HG02970 (cell line): Measurements from ENCODE around the gene KBTBD2.
"Not testable (repeated sequence)": the region's sequence is repeated elsewhere in the genome, so short reads cannot be mapped to it uniquely, and the experiment has no call there.

Source experiments
- ATAC-seq: cut with Tn5 transposase; IDR thresholded peaks from one replicate; pipeline ENCODE4 v1.9.1; 2021; ENCODE audit warnings: mild to moderate bottlenecking, moderate library complexity, moderate number of reproducible peaks; ENCODE audit not compliant: unreplicated experiment, low FRiP score

Gene KBTBD2

DNA sequence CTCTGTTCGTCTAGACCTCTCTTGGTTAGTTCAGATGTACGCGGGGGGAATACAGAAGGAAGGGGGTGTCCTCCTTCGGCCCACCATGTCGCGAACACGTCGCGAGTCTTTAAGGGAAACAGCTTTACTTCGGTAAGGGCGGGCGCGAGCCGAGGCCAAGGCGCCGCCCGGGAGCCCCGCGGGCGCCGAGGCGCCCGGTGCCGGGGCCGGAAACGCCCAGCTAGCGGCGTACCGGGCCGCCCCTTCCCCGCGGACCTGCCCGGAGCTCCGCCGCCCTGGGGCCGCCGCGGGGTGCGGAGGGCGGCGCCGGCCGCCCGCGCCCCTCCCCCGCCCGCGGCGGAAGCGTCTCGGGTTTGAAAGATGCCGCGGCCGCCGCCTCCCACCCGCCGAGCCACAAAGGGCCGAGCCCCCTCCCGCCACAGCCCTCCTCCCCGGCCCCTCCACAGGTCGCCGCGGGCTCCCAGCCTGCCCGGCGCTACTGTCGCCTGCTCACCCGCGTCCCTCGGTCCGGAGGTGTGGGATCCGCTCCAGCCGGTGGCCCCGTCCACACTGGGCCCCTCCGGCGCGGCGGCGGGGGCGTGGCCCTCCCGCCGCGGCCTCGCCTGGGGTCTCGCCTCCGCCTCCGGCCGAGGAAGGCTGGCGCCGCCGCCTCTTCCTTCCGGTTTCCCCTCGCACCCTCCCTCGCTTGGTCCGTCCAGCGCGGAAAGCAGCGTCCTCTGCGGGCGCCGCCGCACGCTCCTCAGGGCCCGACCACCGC, at the start of gene KBTBD2:
Gene KBTBD2 (minus strand): TSS at position 718 of the 757 bp plus-strand sequence. CDS start 12,156 bp downstream, outside the sequence.
- peak; percentile 59 for ATAC-seq

DNA sequence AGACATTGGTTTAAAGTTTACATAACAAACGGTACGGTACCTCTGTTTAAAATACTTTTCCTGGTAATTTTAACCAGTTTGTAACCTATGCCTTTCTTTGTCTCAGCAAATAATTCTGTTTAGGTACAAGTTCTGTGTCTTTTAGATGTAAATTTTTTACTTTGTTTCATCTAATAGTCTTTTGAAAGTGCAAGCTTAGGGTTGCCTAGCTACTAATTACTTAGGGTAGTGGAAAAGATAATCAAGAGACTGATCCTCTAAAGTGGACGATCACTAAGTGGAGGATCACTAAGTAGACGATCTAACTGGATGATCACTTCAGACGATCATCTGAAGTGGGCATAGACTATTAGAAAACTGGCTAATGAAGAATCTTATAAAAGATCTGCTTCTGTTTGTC, 49.6 kb upstream of the KBTBD2 start:
- ATAC-seq = no peak

DNA sequence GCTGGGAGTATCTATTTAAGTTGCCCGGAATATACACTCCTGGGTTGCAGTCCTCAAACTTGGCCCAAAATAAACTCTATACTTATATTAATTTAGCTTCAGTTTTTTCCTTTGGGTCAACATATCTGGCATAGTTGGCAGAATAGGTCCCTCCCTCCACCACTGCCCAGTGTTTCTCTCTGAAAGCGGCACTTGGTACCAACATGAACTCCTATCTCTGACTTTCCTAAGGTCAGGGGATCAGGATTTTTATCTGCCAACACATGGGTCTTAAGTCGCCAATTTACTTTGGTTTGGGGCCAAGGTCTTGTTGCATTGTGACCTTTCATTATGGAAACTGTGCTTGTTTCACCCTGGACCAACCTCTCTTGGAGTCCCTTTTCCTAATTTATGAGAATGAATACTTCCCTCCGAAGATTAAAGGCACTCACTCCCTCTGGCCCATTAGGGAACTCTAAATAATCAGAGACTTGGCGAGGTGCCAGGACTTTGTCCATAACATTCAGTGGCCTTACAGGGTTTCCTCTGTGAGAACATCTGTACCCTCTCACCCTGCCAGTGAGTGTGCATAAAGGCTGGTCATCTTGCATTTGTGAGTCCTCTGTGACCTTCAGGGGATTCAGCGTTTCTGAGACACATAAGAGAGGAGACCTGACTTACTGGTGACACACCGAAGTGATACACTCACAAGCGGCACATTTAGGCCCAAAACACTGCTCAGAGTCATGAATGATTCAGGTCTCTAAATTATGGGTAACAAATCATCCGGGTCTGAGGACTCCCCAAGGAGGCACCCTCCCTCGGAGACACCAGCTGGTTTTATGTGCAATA, 46.0 kb upstream of the KBTBD2 start:
- ATAC-seq = no peak

DNA sequence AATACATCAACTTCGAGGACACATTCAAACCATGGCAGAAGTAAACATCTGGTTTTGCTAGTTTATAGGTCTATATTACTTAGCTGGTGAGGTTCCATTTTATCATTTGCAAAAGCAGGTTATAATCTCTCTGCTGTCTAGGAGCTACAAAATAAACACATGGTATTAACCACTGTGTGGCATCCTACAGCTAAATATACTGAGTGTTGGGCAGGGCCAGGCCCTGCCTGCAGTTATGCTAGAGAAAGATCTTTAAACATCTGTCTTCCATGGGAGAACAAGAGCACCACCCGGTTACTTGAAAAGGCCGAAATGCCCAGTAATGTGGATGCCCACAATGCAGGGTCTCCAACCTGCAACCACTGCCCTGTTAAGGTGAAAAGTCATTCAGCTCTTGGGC, 45.1 kb upstream of the KBTBD2 start:
- no peak for ATAC-seq

DNA sequence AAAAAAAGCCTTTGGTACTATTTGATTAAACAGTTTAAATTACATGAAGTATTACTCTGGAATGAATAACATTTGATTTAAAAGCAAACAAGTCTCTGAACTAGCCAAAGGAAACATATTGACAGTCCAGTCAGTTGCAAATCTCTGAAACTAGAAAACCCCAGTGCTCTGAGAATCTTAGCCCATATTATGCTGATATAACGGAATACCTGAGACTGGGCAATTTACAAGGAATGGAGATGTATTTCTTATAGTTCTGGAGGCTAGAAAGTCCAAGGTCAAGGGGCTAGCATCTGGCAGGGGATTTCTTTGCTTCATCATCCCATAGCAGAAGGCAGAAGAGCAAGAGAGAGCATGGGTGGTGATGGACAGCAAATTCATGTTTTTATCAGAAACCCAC, 44.0 kb upstream of the KBTBD2 start:
- no peak for ATAC-seq

DNA sequence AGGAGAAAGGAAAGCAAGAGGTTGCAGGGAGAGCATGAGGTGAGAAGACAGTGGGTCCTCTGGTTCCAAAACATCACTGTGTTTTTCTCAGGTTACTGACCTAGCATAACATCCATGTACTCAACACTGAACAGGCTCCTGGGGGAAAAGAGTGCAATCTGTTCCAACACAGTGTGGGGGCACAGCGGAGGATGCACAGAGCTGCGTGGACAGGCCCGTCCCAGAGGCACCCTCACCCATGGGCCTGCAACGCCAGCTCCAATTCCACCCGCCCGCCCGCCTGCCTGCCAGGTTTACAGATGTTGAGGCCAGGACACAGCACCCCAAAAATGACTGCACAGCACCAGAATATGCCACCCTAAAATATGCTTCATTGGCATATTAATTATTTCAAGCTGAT, 38.8 kb upstream of the KBTBD2 start:
- ATAC-seq = no peak

DNA sequence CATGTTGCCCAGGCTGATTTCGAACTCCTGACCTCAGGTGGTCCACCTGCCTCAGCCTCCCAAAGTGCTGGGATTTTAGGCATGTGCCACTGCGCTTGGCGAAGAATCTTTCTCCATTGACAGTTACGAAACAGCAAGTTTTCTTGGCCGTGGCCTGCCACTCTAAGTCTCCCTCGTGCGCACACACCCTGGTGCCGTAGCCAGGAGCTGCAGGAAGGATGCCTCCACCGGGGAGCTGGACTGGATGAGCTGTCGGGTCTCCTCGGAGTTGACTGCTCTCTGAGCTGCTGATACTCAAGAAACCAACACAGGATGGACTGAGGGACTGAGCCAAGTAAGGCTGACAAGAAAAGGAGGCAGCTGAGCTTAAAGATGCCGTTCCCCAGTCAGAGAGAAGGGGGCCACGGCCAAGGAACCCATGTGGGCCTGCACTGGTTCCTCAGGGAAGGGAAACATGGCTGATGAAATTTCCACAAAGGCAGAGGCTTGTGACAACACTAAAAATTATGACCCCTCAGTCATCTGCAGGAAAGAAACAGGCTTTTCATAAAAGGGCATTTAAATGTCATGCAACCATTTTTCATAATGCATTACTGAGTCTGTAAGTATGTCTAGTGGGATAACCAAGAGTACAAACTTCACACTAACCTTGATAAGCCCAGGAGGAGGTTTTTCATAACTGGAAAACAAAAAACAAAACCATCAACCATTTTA, 38.0 kb upstream of the KBTBD2 start:
- no peak for ATAC-seq

DNA sequence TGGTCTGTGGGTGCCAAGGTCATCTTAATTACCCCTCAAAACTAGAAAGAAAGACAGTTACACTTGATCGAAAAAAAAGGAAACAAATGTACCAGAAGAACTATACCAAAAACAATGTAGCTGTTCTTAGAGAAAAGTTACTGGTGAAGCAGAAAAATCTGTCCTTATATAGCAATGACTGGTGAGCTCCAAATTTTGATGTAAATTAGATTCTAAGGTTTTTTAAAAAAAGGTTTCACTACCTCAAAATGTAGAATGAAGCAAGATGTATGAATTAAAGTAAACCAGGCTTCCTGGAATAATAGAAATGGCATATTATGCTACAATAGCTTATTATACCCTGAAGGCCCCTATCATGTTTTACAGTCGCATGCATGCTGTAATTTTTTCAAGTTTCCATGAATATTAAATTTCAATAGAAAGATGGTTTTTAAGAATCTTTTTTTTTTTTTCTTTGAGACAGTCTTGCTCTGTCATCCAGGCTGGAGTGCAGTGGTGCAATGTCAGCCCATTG, 37.3 kb upstream of the KBTBD2 start:
- no peak for ATAC-seq

DNA sequence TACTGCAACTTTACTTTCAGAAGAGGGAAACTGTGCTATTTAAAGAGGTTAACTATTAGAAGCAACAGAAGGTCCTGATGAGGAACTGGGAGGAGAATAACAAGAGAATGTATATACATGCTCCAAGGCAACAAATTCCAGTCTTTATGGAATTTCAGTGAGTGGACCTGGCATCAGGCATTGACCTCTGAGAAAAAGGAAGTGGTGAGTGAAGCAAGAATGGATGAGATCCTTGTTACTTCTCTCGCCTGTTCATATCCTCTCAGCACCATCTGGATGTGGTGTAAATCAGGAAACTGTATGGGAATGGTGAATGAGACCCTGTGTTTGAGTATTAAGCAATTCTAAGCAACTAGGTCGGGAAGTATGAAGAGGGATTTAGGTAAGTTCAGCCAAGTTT, 30.3 kb upstream of the KBTBD2 start:
- no peak for ATAC-seq

DNA sequence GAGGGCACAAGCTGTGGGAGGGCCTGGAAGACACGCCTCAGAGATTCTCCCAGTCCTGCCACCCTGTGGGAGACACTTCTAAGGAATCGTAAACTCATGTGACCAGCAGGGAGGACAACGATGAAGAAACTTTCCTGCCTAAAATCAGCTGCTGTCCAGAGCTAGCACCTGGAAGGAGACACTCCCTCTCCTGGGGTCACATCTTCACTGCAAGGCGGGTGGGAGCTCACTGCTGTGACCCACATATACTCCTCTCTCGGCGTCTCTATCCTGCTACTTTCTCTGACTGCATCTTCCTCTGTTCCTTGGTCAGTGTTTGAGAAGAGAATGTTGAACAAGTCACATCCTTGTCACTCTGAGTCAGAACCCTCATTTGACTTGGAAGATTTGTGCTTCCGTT, 25.4 kb upstream of the KBTBD2 start:
- ATAC-seq = not testable (repeated sequence)

DNA sequence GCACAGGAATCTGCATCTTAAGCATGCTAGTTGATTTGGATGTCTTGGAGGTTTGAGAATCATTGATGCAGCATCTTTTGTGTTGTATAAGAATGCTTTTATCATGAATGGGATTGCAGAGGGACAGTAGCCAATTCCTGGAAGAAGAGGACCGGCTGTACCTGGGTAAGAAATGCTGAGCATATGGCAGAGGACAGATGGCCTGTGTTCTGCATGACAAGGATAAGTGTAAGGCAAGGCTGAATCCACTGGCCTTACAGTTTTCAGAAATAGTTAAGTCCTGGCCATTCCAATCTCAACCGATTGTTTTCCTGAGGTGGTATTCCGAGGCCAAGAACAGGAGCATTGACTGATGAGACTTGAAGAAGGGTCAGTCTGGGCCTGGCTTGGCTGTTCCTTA, 24.4 kb upstream of the KBTBD2 start:
- no peak for ATAC-seq

DNA sequence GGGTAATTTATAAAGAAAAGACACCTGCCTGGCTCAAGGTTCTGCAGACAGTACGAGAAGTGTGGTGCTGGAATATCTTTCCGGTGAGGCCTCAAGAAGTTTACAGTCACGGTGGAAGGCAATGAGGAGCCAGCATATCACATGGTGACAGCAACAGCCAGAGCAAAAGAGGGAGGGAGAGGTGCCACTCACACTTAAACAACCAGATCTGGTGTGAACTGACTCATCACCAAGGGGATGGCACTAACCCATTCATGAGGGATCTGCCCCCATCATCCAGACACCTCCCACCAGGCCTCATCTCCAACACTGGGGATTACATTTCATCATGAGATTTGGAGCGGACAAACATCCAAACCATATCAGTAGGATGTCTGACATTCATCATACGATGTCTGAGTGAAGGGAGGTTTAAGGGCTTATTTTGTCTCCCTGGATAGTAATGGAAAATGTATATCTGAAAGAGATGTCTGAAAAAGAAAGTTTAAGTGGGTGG, 23.5 kb upstream of the KBTBD2 start:
- no peak for ATAC-seq

DNA sequence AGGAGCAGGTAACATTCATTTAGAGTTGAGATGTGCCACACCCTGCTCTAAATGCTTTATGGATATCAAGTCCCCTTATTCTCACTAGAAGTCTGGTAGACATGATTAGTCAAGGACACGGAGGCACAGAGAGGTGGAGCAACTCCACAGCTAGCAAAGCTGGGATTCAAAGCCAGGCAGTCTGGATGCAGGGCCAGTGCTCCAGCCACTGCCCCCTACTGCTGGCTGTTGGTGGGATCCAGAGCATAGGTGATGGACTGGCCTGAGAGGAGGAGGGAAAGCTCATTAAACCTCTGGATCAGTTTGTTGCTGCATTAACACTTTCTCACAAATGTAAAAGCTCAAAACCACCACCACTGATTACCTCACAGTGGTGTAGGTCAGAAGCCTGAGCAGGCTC, 22.6 kb upstream of the KBTBD2 start:
- no peak for ATAC-seq

DNA sequence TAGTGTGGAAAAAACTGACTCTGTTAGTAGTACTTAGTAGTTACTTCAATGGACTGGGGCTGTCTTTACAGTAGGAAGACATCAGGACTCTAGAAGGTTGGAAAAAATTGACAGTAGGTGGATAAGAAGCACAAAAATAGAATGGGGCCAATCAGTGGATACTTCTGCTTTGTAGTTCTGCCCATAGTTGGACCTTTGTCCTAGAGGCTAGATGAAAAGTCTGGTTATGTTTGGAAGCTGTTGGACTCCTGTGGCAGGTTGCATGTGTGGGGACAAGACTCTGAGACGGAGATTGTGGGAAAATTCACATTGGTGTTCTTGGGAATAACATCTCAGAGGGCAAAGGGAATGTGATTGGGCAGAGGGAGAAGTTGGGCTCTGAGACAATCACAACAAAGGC, 18.6 kb upstream of the KBTBD2 start:
- ATAC-seq = no peak

DNA sequence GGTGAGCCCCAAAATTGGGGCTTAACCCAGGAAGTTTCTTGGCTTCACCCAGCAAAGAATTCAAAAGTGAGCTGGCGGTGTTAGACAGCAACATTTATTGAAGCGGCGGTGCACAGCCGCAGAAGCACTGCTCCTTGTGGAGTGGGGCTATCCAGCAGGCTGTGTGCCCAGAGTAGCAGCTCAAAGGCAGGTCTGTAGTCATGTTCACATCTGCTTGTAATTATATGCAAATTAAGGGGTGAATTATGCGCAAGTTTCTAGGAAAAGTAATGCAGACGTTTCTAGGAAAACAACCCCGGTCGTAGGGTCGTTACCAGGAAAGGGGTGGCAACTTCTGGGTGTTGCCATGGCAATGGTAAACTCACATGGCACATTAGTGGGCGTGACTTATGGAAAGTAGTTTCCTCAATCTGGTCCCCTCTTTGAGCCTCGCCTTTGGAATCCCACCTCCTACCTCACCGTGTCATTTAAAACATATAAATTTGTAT, 13.7 kb upstream of the KBTBD2 start:
- ATAC-seq = no peak

DNA sequence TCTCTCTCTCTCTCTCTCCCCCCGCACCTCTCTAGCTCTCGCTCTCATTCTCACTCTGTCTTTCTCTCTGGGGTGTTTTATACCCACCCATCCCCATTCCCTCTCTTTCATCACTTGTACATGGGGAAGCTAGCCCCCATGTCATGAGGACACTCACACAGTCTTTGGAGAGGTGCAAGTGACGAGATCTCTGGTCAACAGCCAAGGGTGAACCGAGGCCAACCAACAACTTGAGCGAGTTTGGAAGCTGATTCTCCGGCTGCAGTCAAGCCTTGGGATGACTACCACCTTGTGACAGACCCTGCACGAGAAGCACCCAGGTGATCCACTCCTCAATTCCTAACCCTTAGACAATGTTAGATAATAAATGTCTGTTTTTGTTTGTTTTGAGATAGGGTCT, 10.1 kb upstream of the KBTBD2 start:
- ATAC-seq = no peak

DNA sequence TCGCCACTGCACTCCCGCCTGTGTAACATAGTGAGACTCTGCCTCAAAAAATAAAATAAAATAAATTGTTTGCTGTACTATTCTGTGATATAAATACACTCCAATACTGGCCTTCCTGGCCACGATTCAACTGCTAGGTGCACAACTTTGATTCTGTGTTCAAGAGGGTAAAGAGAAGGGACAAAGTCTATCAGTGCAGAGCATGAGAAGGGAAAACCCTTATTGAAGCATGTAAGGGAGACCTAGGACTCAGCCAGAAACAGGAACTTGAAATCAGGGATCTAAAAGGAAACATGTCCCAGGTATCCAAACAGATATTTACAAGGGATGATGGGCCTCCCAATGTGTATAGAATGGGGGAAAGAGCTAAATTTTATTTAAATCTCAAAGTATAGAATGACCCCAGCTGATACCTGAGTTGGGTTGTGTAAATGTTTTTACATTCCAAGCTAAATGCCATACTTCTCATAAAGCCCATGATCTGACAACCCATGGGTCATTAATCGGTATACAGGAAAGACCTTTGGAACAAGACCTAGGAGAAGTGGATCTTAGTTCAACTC, 9.0 kb upstream of the KBTBD2 start:
- ATAC-seq = no peak

DNA sequence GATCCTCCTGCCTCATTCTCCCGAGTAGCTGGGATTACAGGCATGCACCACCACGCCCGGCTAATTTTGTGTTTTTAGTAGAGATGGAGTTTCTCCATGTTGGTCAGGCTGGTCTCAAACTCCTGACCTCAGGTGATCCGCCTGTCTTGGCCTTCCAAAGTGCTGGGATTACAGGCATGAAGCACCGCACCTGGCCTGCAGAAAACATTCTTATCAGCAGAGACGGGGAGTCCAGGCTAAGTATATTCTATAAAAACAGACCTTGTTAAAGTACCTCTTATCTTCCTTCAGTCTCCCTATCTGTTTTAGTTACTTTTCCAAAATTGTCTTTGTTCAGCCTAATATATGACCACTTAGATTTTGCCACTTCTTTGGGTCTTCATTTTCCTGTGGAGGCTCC, 5.8 kb upstream of the KBTBD2 start:
- ATAC-seq = not testable (repeated sequence)

DNA sequence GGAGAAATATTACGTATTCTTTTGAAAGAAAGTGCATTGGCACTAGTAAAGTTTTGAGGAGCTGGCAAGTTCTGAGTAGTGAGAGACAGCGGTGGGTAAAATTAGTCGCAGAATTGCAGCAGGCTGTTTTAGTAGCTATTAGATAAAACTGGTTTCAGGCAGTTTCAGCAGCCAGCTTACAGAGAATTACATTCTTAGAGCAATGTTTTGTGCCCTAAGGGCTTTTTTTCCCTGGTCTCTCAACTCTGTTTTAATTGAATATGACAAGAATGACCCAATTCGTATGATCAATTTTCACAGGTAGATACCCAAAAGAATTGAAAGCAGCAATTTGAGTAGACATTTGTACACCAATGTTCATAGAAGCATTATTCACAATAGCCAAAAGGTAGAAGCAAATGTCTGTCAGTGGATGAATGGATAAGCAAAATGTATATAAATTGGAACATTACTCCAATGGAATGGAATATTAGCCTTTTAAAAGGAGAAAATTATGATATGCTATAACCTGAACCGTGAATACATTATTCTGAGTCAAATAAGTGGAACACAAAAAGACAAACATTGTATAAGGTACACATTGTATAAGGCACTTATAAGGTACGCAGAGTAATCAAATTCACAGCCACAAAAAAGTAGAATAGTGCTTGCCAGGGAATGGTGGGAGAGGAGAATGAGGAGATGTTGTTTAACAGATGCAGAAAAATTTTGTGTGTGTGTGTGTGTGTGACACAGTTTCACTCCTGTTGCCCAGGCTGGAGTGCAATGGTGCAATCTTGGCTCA, 5.2 kb upstream of the KBTBD2 start:
- no peak for ATAC-seq

DNA sequence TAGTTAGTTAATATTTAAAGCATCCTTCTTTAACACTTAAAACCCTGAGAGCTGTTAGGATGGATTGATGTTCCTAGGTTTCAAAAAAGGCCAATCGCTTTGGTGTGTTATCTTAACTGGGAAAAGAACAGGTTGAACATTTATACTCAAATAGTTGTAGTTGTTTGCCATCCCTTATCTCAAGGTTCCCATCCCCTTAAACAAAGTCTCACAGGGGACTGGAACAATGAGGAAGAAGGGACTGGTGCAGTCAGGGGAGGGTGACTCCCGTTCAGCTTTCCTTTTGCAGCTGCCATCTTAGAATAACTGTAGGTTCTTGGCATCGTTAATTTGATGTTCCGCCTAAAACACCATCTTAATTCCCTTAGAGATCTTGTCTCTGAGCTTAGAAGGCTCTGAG, 2.6 kb upstream of the KBTBD2 start:
- ATAC-seq = no peak
